Gastrocnemius medialis (tissue), 4 donors: ENCODE results near the gene DOCK11. TPM values are rescaled to one million over a fixed set of nuclear protein-coding genes. Genes with fewer than 3 reads are reported as not detected.
A peak's percentile ranks its signal among the peaks of the same experiment; 100 is the strongest.

ENCODE experiments used
- ATAC-seq, 2 donors: fragments of 150-250 bp; one replicate each; pipeline ENCODE4 v1.9.1; 2016
- DNase-seq, 2 donors: peaks; one replicate each; pipeline ENCODE4 v3.0.0-alpha.2; 2019
- H3K27ac ChIP-seq, 4 donors: fragments of 200-600 bp; sonication (generic); 1 replicate in 1 of 4; 2 replicates in 3 of 4; pipeline ENCODE4 v1.5.1; 2016 to 2018; ENCODE audit warnings: mild to moderate bottlenecking in 2 of 4, moderate library complexity in 1 of 4
- H3K27me3 ChIP-seq, 3 donors: fragments of 200-600 bp; sonication (generic) in 2 of 3; 1 replicate in 1 of 3; 2 replicates in 2 of 3; pipeline versions ENCODE4 v1.5.1 to v1.6.0; 2016 to 2019; ENCODE audit warnings: mild to moderate bottlenecking in 1 of 3, moderate library complexity in 1 of 3
- H3K36me3 ChIP-seq, 2 donors: fragments of 200-600 bp; sonication (generic) in 1 of 2; one replicate each; pipeline ENCODE4 v1.5.1; 2017 to 2018
- H3K4me1 ChIP-seq, 2 donors: fragments of 200-600 bp; sonication (generic) in 1 of 2; one replicate each; pipeline ENCODE4 v1.5.1; 2016 to 2017; ENCODE audit warnings: mild to moderate bottlenecking in 2 of 2
- H3K4me3 ChIP-seq, 4 donors: fragments of 200-600 bp; sonication (generic) in 3 of 4; 1 replicate in 1 of 4; 2 replicates in 3 of 4; pipeline ENCODE4 v1.5.1; 2016 to 2019; ENCODE audit warnings: mild to moderate bottlenecking in 2 of 4
- H3K9me3 ChIP-seq, 3 donors: fragments of 200-600 bp; sonication (generic) in 2 of 3; 1 replicate in 1 of 3; 2 replicates in 2 of 3; pipeline ENCODE4 v1.5.1; 2016 to 2019
- POLR2A ChIP-seq, 2 donors: fragments of 450-650 bp; IDR thresholded peaks; one replicate each; pipeline ENCODE4 v1.6.1; 2017; ENCODE audit warnings: antibody characterized with exemption in 2 of 2, mild to moderate bottlenecking in 2 of 2, moderate library complexity in 2 of 2
- in situ Hi-C, 4 donors: fragments of 200-750 bp; cut with MboI; loops; one replicate each; pipeline versions ENCODE4 v1.15.0 to v1.8.0; 2017; ENCODE audit warnings: low sequenced_read_pairs in 4 of 4
- intact Hi-C: fragments of 100-400 bp; cut with DNase I; formaldehyde crosslinking; loops from one replicate; pipeline ENCODE4 v1.15.1; 2023; ENCODE audit warnings: low total_unique reads
- total RNA-seq, 4 donors: library from RNA; depleted of rRNA; stranded (reverse); fragments of >200 nt; gene quantifications; one replicate each; pipeline versions ENCODE4 v1.1.0 to v1.2.3, GENCODE V29; 2016
- TF ChIP-seq, protein P1 (sequence below), 5 experiments: fragments of 450-650 bp in 3 of 5; fragments of 200-600 bp in 2 of 5; sonication (generic) in 2 of 5; IDR thresholded peaks in 4 of 5; conservative IDR thresholded peaks in 1 of 5; 1 replicate in 4 of 5; 2 replicates in 1 of 5; pipeline ENCODE4 v1.5.1; 2016 to 2019; ENCODE audit warnings: antibody characterized with exemption in 5 of 5, mild to moderate bottlenecking in 3 of 5, moderate library complexity in 3 of 5

The DOCK11 gene
- total RNA-seq, 4 donors from 2014 or later = 2.3 to 5.7 (median 3.2) TPM

DNA sequence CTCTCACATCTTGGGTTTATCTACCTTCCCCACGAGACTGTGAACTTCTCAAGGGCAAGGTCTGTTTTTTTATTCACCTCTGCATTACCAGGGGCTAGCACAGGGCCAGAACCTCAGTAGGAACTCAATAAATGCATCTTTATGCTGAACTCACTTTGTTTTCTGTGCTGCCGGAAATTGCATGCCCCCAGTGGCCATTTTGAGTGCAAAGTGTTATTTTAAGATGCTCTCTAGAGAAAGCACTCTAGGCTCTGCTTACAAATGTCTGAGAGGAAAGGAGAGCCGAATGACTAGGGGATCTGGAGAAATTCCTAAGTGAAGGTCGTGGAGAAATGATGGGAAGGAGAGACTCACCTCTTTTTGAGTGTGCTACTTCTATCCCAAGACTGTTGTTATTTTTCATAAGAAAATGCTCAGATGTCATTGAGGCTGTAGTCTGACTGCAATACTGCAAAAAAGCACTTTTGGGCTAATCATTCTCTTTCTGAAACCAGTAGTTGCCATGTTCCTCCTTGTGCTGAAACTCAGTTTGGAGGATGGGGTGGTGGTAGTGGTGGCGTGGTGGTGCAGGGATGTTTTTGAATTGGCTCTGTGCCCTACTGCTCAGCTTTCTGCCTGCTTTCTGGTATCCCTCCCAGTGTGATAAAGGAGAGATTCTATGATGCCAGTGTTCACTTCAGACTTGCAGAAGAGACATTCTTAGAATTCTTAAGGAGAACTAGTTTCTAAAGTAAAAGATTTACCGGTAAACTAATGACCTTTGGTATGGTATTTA lies 41.3 kb downstream of the DOCK11 start:
- no peak for ATAC-seq
- no peak overlapping the region for H3K4me3 ChIP-seq
- H3K4me1 ChIP-seq = no peaks in the 10 kb centered on the region
- in situ Hi-C loops (no loop called here), intact Hi-C loops (no loop called here)
- H3K9me3 ChIP-seq = no peaks in the 10 kb centered on the region
- no peak overlapping the region for H3K27ac ChIP-seq
- TF ChIP-seq, protein P1, sequence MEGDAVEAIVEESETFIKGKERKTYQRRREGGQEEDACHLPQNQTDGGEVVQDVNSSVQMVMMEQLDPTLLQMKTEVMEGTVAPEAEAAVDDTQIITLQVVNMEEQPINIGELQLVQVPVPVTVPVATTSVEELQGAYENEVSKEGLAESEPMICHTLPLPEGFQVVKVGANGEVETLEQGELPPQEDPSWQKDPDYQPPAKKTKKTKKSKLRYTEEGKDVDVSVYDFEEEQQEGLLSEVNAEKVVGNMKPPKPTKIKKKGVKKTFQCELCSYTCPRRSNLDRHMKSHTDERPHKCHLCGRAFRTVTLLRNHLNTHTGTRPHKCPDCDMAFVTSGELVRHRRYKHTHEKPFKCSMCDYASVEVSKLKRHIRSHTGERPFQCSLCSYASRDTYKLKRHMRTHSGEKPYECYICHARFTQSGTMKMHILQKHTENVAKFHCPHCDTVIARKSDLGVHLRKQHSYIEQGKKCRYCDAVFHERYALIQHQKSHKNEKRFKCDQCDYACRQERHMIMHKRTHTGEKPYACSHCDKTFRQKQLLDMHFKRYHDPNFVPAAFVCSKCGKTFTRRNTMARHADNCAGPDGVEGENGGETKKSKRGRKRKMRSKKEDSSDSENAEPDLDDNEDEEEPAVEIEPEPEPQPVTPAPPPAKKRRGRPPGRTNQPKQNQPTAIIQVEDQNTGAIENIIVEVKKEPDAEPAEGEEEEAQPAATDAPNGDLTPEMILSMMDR (IDR thresholded peaks at IDR 0.05 in 4 of 5, conservative IDR thresholded peaks at IDR 0.05 in 1 of 5) = peak in 2 of 5 experiments; percentile 12 to 14
- TF ChIP-seq POLR2A (IDR thresholded peaks at IDR 0.05) = no peak
- no peaks in the 10 kb centered on the region for H3K27me3 ChIP-seq
- H3K36me3 ChIP-seq = no peaks in the 10 kb centered on the region
- no peak for DNase-seq

DNA sequence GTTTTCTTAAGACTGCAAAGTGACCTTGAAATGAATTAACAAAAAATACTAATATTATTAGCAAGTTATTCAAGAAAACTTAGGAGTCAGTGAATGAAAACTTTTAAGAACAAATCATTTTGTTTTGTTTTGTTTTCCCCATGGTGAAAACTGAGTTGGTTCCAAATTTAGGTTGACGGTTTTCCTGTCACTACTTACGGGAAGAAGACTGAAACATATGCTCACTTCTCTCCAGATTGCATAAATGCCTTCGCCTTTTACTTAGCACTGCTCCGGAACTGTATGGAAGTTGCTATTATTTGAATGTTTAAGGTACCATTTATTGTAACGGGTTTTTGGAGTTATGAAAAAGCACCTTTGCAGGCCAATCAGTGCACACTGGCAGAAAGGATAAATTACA lies 42.8 kb downstream of the DOCK11 start:
- intact Hi-C loops (no loop called here), in situ Hi-C loops (no loop called here)
- Histone ChIP-seq H3K27ac (no peak overlapping the region), H3K36me3 (no peaks in the 10 kb centered on the region), H3K27me3 (no peaks in the 10 kb centered on the region), H3K4me1 (no peaks in the 10 kb centered on the region), H3K4me3 (no peak overlapping the region), H3K9me3 (no peaks in the 10 kb centered on the region)
- TF ChIP-seq POLR2A (IDR thresholded peaks at IDR 0.05) = no peak
- TF ChIP-seq, protein P1 (IDR thresholded peaks at IDR 0.05 in 4 of 5, conservative IDR thresholded peaks at IDR 0.05 in 1 of 5) = no peak
- DNase-seq = no peak
- no peak for ATAC-seq

DNA sequence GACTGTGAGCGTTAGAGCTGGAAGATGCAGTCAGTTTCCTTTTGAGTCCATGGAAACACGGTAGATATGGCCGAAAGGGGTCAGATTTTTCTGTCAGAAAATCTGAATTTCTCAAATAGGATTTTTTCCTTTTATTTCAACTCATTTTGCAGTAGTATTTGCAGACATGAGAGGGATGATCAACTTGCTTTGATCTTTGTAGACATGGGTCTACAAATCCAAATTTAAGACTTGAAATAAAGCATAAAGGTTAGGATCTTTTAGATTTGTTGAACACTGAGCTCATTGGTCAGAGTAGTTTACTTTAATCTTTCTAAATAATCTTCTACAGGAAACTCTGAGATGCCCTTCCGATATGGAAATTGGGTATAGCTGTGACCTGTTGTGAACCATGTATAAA lies 44.7 kb downstream of the DOCK11 start:
- Histone ChIP-seq H3K36me3 (no peaks in the 10 kb centered on the region), H3K9me3 (no peaks in the 10 kb centered on the region), H3K4me3 (no peak overlapping the region), H3K27ac (no peak overlapping the region), H3K27me3 (no peaks in the 10 kb centered on the region), H3K4me1 (no peaks in the 10 kb centered on the region)
- DNase-seq (no peak), ATAC-seq (no peak)
- in situ Hi-C loops = no loop called here
- TF ChIP-seq, protein P1 (IDR thresholded peaks at IDR 0.05 in 4 of 5, conservative IDR thresholded peaks at IDR 0.05 in 1 of 5) = no peak
- intact Hi-C loops = no loop called here

DNA sequence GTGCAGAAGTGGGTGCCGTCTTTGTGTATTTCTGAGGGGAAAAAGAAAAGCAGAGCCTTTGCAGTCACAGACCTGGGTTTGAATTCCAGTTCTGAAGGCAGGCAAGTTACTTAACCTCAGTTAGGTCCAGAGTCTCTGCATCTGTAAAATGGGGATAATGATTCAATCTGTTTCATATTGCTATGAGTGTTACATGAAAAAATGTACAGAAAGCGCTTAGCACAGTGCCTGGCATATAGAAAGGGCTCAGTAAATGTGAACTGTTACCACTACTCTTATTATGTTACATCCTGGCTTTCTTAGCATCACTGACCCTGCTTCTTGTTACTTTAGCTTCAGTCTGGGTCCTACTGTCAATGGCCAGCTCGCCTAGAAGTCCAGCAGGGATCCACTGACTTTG lies 45.9 kb downstream of the DOCK11 start:
- H3K27ac ChIP-seq = no peak overlapping the region
- H3K4me3 ChIP-seq = no peak overlapping the region
- no peaks in the 10 kb centered on the region for H3K9me3 ChIP-seq
- ATAC-seq (no peak), DNase-seq (no peak)
- intact Hi-C loops (no loop called here), in situ Hi-C loops (no loop called here)
- no peaks in the 10 kb centered on the region for H3K36me3 ChIP-seq
- no peaks in the 10 kb centered on the region for H3K27me3 ChIP-seq
- TF ChIP-seq, protein P1 (IDR thresholded peaks at IDR 0.05 in 4 of 5, conservative IDR thresholded peaks at IDR 0.05 in 1 of 5) = no peak
- TF ChIP-seq POLR2A (IDR thresholded peaks at IDR 0.05) = no peak
- no peaks in the 10 kb centered on the region for H3K4me1 ChIP-seq

DNA sequence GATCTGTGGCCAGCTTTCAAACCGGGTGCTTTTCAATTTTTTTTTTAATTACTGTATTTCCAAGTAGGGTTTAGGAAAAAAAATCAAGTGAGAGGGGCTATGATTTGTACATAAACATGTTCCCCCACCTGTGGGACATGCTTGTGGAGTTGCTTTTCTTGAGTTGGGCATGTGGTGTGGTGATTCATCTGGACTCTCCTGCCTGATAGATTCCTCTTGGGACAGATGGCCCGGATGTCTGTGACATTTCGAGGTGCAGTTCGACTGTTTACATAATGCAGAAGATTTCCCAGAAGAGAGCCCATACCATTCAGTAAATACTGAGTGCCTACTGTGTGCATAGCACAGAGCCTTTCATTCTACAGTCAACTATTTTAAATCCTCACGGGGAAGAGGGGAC lies 49.9 kb downstream of the DOCK11 start:
- no peak for TF ChIP-seq POLR2A (IDR thresholded peaks at IDR 0.05)
- TF ChIP-seq, protein P1 (IDR thresholded peaks at IDR 0.05 in 4 of 5, conservative IDR thresholded peaks at IDR 0.05 in 1 of 5) = no peak
- intact Hi-C loops (no loop called here), in situ Hi-C loops (no loop called here)
- Histone ChIP-seq H3K4me1 (no peaks in the 10 kb centered on the region), H3K27ac (no peak overlapping the region), H3K27me3 (no peaks in the 10 kb centered on the region), H3K4me3 (no peak overlapping the region), H3K9me3 (no peaks in the 10 kb centered on the region), H3K36me3 (no peaks in the 10 kb centered on the region)
- no peak for DNase-seq
- no peak for ATAC-seq
